WTC11 (cell line): ENCODE data around the gene NDUFB8. TPM values are rescaled to one million over a fixed set of nuclear protein-coding genes. Genes with fewer than 3 reads are reported as not detected.

ENCODE experiments used
- CREM ChIP-seq: sonication (generic); formaldehyde crosslinking; IDR thresholded peaks from 2 replicates; pipeline ENCODE4 v1.8.1; 2022; ENCODE audit warnings: mild to moderate bottlenecking, missing genetic modification reagents, moderate library complexity
- ETV6 ChIP-seq: sonication (generic); formaldehyde crosslinking; IDR thresholded peaks from 2 replicates; pipeline ENCODE4 v1.8.1; 2022; ENCODE audit warnings: mild to moderate bottlenecking, missing genetic modification reagents
- GTF2I ChIP-seq: fragments of 250-450 bp; sonication (Bioruptor Pico); conservative IDR thresholded peaks from 2 replicates; pipeline ENCODE4 v1.4.0; 2021; ENCODE audit warnings: mild to moderate bottlenecking
- HMGXB4 ChIP-seq: sonication (generic); formaldehyde crosslinking; IDR thresholded peaks from 2 replicates; pipeline ENCODE4 v1.8.1; 2023; ENCODE audit warnings: mild to moderate bottlenecking, moderate library complexity, missing genetic modification reagents
- MXD4 ChIP-seq: fragments of 250-450 bp; sonication (Bioruptor Pico); IDR thresholded peaks from 2 replicates; pipeline ENCODE4 v1.8.0; 2021; ENCODE audit warnings: mild to moderate bottlenecking, moderate library complexity, borderline replicate concordance
- MYBL2 ChIP-seq: sonication (generic); formaldehyde crosslinking; IDR thresholded peaks from 2 replicates; pipeline ENCODE4 v1.8.1; 2023; ENCODE audit warnings: mild to moderate bottlenecking, moderate library complexity, missing genetic modification reagents
- NR2C2 ChIP-seq: sonication (generic); formaldehyde crosslinking; IDR thresholded peaks from 2 replicates; pipeline ENCODE4 v1.8.0; 2022; ENCODE audit warnings: mild to moderate bottlenecking, missing genetic modification reagents
- SMAD3 ChIP-seq: sonication (generic); formaldehyde crosslinking; IDR thresholded peaks from 2 replicates; pipeline ENCODE4 v1.8.0; 2022; ENCODE audit warnings: missing genetic modification reagents, mild to moderate bottlenecking, borderline replicate concordance
- STAT6 ChIP-seq: sonication (generic); formaldehyde crosslinking; conservative IDR thresholded peaks from 2 replicates; pipeline ENCODE4 v1.8.1; 2023; ENCODE audit warnings: mild to moderate bottlenecking, low read depth, missing genetic modification reagents, moderate library complexity
- TP53 ChIP-seq: sonication (generic); formaldehyde crosslinking; IDR thresholded peaks from 2 replicates; pipeline ENCODE4 v1.8.1; 2023; ENCODE audit warnings: mild to moderate bottlenecking, missing genetic modification reagents
- USF1 ChIP-seq: sonication (generic); formaldehyde crosslinking; IDR thresholded peaks from 2 replicates; pipeline ENCODE4 v1.8.0; 2022; ENCODE audit warnings: mild to moderate bottlenecking, missing genetic modification reagents
- ZNF263 ChIP-seq: sonication (generic); formaldehyde crosslinking; IDR thresholded peaks from 2 replicates; pipeline ENCODE4 v1.8.1; 2022; ENCODE audit warnings: low read depth, mild to moderate bottlenecking, moderate library complexity, missing genetic modification reagents
- ZNF317 ChIP-seq: sonication (generic); formaldehyde crosslinking; IDR thresholded peaks from 2 replicates; pipeline ENCODE4 v1.8.1; 2023; ENCODE audit warnings: low read depth, mild to moderate bottlenecking, moderate library complexity, missing genetic modification reagents, borderline replicate concordance
- ZNF396 ChIP-seq: fragments of 250-450 bp; sonication (Bioruptor Pico); IDR thresholded peaks from 2 replicates; pipeline ENCODE4 v1.8.0; 2021; ENCODE audit warnings: mild to moderate bottlenecking, moderate library complexity, borderline replicate concordance
- total RNA-seq: library from RNA; stranded (reverse); gene quantifications from 3 replicates; pipeline ENCODE4 v1.2.3, GENCODE V29; 2021
- TF ChIP-seq, protein P1 (sequence below): sonication (generic); formaldehyde crosslinking; IDR thresholded peaks from 2 replicates; pipeline ENCODE4 v1.8.0; 2023; ENCODE audit warnings: missing genetic modification reagents, mild to moderate bottlenecking, borderline replicate concordance
- TF ChIP-seq, protein P2 (sequence below): fragments of 250-450 bp; sonication (Bioruptor Pico); conservative IDR thresholded peaks from 2 replicates; pipeline ENCODE4 v1.9.0; 2021; ENCODE audit warnings: mild to moderate bottlenecking
- TF ChIP-seq, protein P3 (sequence below): sonication (generic); formaldehyde crosslinking; IDR thresholded peaks from 2 replicates; pipeline ENCODE4 v1.8.0; 2022; ENCODE audit warnings: mild to moderate bottlenecking, missing genetic modification reagents
- TF ChIP-seq, protein P4 (sequence below): sonication (generic); formaldehyde crosslinking; IDR thresholded peaks from 2 replicates; pipeline ENCODE4 v1.8.0; 2022; ENCODE audit warnings: mild to moderate bottlenecking, missing genetic modification reagents
- TF ChIP-seq, protein P5 (sequence below): sonication (generic); formaldehyde crosslinking; IDR thresholded peaks from 2 replicates; pipeline ENCODE4 v1.8.1; 2023; ENCODE audit warnings: mild to moderate bottlenecking, missing genetic modification reagents
- TF ChIP-seq, protein P6 (sequence below): sonication (generic); formaldehyde crosslinking; IDR thresholded peaks from 2 replicates; pipeline ENCODE4 v1.8.0; 2023; ENCODE audit warnings: missing genetic modification reagents

Gene NDUFB8
- total RNA-seq, 1 experiment from 2014 or later = 206 TPM

- TF ChIP-seq USF1 (no peak), STAT6 (CRISPR knock-in tag) (no peak), MXD4 (no peak), ETV6 (peak; percentile 20; the same call in 1 of the 2 replicates), ZNF263 (CRISPR knock-in tag) (no peak), SMAD3 (no peak), ZNF317 (CRISPR knock-in tag) (no peak), MYBL2 (CRISPR knock-in tag) (no peak), NR2C2 (CRISPR knock-in tag) (no peak), HMGXB4 (peak; percentile 83), TP53 (CRISPR knock-in tag) (no peak), GTF2I (CRISPR knock-in tag) (no peak), ZNF396 (CRISPR knock-in tag) (no peak), CREM (no peak)
- TF ChIP-seq, protein P1, sequence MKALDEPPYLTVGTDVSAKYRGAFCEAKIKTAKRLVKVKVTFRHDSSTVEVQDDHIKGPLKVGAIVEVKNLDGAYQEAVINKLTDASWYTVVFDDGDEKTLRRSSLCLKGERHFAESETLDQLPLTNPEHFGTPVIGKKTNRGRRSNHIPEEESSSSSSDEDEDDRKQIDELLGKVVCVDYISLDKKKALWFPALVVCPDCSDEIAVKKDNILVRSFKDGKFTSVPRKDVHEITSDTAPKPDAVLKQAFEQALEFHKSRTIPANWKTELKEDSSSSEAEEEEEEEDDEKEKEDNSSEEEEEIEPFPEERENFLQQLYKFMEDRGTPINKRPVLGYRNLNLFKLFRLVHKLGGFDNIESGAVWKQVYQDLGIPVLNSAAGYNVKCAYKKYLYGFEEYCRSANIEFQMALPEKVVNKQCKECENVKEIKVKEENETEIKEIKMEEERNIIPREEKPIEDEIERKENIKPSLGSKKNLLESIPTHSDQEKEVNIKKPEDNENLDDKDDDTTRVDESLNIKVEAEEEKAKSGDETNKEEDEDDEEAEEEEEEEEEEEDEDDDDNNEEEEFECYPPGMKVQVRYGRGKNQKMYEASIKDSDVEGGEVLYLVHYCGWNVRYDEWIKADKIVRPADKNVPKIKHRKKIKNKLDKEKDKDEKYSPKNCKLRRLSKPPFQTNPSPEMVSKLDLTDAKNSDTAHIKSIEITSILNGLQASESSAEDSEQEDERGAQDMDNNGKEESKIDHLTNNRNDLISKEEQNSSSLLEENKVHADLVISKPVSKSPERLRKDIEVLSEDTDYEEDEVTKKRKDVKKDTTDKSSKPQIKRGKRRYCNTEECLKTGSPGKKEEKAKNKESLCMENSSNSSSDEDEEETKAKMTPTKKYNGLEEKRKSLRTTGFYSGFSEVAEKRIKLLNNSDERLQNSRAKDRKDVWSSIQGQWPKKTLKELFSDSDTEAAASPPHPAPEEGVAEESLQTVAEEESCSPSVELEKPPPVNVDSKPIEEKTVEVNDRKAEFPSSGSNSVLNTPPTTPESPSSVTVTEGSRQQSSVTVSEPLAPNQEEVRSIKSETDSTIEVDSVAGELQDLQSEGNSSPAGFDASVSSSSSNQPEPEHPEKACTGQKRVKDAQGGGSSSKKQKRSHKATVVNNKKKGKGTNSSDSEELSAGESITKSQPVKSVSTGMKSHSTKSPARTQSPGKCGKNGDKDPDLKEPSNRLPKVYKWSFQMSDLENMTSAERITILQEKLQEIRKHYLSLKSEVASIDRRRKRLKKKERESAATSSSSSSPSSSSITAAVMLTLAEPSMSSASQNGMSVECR (CRISPR knock-in tag) = 0 out of 2 replicates have a peak, but pooled peaks have one; percentile 39
- TF ChIP-seq, protein P2, sequence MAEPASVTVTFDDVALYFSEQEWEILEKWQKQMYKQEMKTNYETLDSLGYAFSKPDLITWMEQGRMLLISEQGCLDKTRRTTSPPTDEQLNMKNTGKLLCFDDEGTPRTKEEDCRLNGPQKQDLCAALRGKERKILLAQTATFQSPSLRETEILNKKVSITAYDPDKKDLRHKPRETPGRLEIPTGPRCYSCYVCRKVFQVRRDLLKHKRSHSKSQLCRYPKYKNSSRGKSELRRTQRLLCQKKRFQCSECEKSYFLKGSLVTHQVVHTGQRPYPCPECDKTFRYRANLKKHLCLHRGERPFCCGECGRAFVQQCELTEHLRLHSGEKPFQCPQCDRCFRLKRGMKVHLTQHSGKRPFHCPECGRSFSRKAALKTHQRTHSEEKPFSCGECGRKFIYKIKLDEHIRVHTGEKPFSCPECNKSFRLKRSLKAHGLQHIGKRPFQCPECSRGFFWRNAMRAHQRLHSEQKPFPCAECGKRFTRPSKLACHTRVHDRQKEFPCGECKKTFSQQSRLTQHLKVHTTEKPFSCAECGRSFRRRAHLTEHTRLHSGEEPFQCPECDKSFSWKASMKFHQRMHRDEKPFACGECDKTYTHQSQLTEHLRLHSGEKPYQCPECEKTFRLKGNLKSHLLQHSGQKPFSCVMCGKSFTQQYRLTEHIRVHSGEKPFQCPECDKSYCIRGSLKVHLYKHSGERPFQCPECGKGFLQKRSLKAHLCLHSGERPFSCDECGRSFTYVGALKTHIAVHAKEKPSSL (CRISPR knock-in tag) = no peak
- TF ChIP-seq, protein P3, sequence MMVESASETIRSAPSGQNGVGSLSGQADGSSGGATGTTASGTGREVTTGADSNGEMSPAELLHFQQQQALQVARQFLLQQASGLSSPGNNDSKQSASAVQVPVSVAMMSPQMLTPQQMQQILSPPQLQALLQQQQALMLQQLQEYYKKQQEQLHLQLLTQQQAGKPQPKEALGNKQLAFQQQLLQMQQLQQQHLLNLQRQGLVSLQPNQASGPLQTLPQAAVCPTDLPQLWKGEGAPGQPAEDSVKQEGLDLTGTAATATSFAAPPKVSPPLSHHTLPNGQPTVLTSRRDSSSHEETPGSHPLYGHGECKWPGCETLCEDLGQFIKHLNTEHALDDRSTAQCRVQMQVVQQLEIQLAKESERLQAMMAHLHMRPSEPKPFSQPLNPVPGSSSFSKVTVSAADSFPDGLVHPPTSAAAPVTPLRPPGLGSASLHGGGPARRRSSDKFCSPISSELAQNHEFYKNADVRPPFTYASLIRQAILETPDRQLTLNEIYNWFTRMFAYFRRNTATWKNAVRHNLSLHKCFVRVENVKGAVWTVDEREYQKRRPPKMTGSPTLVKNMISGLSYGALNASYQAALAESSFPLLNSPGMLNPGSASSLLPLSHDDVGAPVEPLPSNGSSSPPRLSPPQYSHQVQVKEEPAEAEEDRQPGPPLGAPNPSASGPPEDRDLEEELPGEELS (CRISPR knock-in tag) = no peak
- TF ChIP-seq, protein P4, sequence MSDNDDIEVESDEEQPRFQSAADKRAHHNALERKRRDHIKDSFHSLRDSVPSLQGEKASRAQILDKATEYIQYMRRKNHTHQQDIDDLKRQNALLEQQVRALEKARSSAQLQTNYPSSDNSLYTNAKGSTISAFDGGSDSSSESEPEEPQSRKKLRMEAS (CRISPR knock-in tag) = peak; percentile 76
- TF ChIP-seq, protein P5, sequence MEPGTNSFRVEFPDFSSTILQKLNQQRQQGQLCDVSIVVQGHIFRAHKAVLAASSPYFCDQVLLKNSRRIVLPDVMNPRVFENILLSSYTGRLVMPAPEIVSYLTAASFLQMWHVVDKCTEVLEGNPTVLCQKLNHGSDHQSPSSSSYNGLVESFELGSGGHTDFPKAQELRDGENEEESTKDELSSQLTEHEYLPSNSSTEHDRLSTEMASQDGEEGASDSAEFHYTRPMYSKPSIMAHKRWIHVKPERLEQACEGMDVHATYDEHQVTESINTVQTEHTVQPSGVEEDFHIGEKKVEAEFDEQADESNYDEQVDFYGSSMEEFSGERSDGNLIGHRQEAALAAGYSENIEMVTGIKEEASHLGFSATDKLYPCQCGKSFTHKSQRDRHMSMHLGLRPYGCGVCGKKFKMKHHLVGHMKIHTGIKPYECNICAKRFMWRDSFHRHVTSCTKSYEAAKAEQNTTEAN (CRISPR knock-in tag) = no peak
- TF ChIP-seq, protein P6, sequence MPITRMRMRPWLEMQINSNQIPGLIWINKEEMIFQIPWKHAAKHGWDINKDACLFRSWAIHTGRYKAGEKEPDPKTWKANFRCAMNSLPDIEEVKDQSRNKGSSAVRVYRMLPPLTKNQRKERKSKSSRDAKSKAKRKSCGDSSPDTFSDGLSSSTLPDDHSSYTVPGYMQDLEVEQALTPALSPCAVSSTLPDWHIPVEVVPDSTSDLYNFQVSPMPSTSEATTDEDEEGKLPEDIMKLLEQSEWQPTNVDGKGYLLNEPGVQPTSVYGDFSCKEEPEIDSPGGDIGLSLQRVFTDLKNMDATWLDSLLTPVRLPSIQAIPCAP (CRISPR knock-in tag) = no peak
Measured at GRCh38 chr10:100482181-100482833, 47.4 kb downstream of the NDUFB8 start (continued).
